GM23338 (cell line): ENCODE data around the gene ELOVL6.

Source experiments
- EZH2 ChIP-seq: fragments of 200-600 bp; sonication (generic); IDR thresholded peaks from one replicate; pipeline ENCODE4 v1.8.0; 2017; ENCODE audit warnings: antibody characterized with exemption, mild to moderate bottlenecking, low read depth; ENCODE audit not compliant: unreplicated experiment
- EZH2phosphoT487 ChIP-seq: fragments of 200-600 bp; sonication (generic); IDR thresholded peaks from one replicate; pipeline ENCODE4 v1.8.1; 2018; ENCODE audit warnings: antibody characterized with exemption; ENCODE audit not compliant: unreplicated experiment
- POLR2AphosphoS5 ChIP-seq: IDR thresholded peaks from 2 replicates; pipeline ENCODE4 v1.6.1; 2016; ENCODE audit warnings: antibody characterized with exemption, low read depth
- ZNF114 ChIP-seq: fragments of 250-450 bp; sonication (Bioruptor Pico); IDR thresholded peaks from 2 replicates; pipeline ENCODE4 v1.5.0; 2020; ENCODE audit warnings: mild to moderate bottlenecking, moderate library complexity
- TF ChIP-seq, protein P1 (sequence below), 2 experiments: fragments of 200-600 bp in 1 of 2; sonication (generic) in 1 of 2; conservative IDR thresholded peaks; 2 replicates each; pipeline versions ENCODE4 v1.5.1 to v1.6.1; 2016 to 2017; ENCODE audit warnings: antibody characterized with exemption in 2 of 2, low read depth in 2 of 2, mild to moderate bottlenecking in 2 of 2, moderate library complexity in 1 of 2
- TF ChIP-seq, protein P2 (sequence below): IDR thresholded peaks from one replicate; pipeline ENCODE4 v1.6.1; 2018; ENCODE audit warnings: antibody characterized with exemption; ENCODE audit not compliant: unreplicated experiment
- TF ChIP-seq, protein P3 (sequence below): IDR thresholded peaks from 2 replicates; pipeline ENCODE4 v1.6.1; 2016; ENCODE audit warnings: antibody characterized with exemption

DNA sequence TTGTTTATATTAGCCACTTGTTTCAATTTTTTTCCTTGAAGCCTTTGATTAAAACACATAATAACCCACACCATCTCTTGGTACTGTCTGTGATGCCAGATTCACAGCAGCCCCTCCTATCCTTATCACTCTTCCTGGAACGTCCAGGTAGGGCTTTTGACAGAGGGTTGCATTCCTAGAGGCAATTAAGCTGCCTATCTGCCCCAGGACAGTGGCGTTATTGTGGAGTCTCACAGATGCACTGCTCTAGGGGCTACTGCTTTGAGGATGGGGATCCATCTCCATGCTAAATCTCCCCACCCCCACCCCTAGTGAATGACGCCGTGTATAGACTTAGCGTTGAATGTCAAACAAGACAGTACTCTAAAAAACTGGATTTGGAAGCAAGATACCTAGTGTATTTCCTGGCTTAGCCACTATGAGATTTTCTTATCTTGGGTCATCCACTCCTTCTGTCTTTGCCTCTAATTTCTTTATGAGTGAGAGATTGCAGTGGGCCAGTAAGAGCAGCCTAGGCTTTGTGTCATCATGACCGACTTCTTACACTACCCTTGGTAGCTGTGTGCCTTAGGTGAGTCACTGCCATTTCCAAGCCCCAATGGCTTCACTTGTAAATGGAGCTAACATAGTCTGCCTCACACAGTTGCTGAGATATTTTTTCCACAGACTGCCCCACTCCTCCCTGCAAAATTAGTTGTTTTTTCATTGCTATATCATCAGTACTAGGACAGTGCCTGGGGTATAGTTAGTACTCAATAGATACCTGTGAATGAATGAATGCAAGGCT lies 194.8 kb downstream of the ELOVL6 start:
- no peak for TF ChIP-seq EZH2phosphoT487
- TF ChIP-seq EZH2: no peak
- TF ChIP-seq, protein P1, sequence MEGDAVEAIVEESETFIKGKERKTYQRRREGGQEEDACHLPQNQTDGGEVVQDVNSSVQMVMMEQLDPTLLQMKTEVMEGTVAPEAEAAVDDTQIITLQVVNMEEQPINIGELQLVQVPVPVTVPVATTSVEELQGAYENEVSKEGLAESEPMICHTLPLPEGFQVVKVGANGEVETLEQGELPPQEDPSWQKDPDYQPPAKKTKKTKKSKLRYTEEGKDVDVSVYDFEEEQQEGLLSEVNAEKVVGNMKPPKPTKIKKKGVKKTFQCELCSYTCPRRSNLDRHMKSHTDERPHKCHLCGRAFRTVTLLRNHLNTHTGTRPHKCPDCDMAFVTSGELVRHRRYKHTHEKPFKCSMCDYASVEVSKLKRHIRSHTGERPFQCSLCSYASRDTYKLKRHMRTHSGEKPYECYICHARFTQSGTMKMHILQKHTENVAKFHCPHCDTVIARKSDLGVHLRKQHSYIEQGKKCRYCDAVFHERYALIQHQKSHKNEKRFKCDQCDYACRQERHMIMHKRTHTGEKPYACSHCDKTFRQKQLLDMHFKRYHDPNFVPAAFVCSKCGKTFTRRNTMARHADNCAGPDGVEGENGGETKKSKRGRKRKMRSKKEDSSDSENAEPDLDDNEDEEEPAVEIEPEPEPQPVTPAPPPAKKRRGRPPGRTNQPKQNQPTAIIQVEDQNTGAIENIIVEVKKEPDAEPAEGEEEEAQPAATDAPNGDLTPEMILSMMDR (conservative IDR thresholded peaks at IDR 0.05; ENCODE audit: low read depth in 2 of 2): no peak
- TF ChIP-seq POLR2AphosphoS5: no peak
- TF ChIP-seq, protein P2, sequence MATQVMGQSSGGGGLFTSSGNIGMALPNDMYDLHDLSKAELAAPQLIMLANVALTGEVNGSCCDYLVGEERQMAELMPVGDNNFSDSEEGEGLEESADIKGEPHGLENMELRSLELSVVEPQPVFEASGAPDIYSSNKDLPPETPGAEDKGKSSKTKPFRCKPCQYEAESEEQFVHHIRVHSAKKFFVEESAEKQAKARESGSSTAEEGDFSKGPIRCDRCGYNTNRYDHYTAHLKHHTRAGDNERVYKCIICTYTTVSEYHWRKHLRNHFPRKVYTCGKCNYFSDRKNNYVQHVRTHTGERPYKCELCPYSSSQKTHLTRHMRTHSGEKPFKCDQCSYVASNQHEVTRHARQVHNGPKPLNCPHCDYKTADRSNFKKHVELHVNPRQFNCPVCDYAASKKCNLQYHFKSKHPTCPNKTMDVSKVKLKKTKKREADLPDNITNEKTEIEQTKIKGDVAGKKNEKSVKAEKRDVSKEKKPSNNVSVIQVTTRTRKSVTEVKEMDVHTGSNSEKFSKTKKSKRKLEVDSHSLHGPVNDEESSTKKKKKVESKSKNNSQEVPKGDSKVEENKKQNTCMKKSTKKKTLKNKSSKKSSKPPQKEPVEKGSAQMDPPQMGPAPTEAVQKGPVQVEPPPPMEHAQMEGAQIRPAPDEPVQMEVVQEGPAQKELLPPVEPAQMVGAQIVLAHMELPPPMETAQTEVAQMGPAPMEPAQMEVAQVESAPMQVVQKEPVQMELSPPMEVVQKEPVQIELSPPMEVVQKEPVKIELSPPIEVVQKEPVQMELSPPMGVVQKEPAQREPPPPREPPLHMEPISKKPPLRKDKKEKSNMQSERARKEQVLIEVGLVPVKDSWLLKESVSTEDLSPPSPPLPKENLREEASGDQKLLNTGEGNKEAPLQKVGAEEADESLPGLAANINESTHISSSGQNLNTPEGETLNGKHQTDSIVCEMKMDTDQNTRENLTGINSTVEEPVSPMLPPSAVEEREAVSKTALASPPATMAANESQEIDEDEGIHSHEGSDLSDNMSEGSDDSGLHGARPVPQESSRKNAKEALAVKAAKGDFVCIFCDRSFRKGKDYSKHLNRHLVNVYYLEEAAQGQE: no peak
- TF ChIP-seq ZNF114 (CRISPR knock-in tag): no peak
- TF ChIP-seq, protein P3, sequence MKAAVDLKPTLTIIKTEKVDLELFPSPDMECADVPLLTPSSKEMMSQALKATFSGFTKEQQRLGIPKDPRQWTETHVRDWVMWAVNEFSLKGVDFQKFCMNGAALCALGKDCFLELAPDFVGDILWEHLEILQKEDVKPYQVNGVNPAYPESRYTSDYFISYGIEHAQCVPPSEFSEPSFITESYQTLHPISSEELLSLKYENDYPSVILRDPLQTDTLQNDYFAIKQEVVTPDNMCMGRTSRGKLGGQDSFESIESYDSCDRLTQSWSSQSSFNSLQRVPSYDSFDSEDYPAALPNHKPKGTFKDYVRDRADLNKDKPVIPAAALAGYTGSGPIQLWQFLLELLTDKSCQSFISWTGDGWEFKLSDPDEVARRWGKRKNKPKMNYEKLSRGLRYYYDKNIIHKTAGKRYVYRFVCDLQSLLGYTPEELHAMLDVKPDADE: no peak
